WI38 (cell line): ENCODE measurements around the gene EHBP1L1.

ENCODE experiments used
- H3K4me3 ChIP-seq: 2 replicates; pipeline ENCODE4 v1.5.1; 2011; ENCODE audit warnings: low read depth, mild to moderate bottlenecking, control low read depth, low read length
- TF ChIP-seq, protein P1 (sequence below): IDR thresholded peaks from 2 replicates; pipeline ENCODE4 v1.5.1; 2012; ENCODE audit warnings: low read depth, mild to moderate bottlenecking, control low read depth, low read length

EHBP1L1 gene

DNA sequence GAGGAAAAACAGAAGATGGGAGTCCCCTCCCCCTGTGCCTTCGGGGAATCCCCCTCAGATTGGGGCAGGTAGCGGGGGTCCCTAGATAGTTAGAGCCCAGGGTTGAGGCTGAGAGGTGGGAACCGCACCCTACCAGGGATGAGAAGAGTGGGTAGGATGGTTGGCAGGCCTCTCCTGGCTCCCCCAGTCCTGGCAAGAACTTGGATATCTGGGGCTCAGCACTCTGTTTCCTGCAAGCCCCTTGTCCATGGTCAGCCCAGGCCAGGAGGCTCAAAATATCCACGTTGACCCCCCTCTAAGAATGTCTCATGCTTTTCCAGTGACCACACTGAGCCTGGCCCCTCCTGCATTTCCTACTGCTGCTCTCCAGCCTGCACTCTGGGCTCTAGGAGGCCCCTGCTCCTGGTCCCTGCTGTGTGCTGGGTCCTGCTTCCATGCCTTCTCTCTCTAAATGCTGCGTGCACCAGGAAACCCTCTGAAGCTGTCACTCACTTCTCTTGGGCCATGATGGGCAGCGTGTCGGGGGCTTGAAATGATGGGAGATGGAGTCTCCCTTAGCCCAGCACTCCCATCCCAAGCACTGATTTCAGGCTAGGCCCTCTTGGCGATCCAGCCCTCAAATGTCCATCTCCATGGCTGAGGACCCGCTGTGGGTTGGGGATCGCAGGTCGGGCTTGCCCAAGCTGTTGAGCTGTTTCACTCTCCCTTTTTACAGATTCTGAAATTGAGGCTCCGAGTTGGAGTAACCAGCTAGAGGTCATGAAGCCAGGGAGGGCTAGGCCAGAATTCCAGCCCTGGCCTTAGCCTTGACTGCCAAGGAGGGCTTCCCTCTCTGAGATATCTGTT is 36.1 kb downstream of the EHBP1L1 start:
- TF ChIP-seq, protein P1, sequence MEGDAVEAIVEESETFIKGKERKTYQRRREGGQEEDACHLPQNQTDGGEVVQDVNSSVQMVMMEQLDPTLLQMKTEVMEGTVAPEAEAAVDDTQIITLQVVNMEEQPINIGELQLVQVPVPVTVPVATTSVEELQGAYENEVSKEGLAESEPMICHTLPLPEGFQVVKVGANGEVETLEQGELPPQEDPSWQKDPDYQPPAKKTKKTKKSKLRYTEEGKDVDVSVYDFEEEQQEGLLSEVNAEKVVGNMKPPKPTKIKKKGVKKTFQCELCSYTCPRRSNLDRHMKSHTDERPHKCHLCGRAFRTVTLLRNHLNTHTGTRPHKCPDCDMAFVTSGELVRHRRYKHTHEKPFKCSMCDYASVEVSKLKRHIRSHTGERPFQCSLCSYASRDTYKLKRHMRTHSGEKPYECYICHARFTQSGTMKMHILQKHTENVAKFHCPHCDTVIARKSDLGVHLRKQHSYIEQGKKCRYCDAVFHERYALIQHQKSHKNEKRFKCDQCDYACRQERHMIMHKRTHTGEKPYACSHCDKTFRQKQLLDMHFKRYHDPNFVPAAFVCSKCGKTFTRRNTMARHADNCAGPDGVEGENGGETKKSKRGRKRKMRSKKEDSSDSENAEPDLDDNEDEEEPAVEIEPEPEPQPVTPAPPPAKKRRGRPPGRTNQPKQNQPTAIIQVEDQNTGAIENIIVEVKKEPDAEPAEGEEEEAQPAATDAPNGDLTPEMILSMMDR = no peak

DNA sequence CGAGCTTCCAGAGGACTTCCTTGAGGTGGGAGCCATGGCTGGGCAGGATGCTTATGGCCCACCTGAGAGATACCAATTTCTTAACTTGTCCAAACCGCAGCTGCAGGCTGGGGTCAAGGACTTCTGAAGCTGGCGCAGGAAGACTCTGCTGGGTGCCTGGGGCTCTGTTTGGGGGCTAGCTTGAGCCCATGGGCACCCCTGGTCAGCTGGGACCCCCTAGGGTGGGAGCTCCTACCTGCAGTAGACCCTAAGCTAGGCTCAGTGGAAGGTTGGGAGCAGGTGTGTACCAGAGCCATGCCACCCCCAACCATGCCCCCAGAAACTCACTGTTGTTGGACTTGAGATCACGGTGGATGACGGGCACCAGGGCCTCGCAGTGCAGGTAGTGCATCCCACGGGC is 36.8 kb downstream of the EHBP1L1 start:
- TF ChIP-seq, protein P1 = no peak
- H3K4me3 ChIP-seq = peak overlapping the region; percentile 77

More for the DNA sequence above, 36.1 kb downstream of the EHBP1L1 start:
- peak overlapping the region; percentile 77 for H3K4me3 ChIP-seq

DNA sequence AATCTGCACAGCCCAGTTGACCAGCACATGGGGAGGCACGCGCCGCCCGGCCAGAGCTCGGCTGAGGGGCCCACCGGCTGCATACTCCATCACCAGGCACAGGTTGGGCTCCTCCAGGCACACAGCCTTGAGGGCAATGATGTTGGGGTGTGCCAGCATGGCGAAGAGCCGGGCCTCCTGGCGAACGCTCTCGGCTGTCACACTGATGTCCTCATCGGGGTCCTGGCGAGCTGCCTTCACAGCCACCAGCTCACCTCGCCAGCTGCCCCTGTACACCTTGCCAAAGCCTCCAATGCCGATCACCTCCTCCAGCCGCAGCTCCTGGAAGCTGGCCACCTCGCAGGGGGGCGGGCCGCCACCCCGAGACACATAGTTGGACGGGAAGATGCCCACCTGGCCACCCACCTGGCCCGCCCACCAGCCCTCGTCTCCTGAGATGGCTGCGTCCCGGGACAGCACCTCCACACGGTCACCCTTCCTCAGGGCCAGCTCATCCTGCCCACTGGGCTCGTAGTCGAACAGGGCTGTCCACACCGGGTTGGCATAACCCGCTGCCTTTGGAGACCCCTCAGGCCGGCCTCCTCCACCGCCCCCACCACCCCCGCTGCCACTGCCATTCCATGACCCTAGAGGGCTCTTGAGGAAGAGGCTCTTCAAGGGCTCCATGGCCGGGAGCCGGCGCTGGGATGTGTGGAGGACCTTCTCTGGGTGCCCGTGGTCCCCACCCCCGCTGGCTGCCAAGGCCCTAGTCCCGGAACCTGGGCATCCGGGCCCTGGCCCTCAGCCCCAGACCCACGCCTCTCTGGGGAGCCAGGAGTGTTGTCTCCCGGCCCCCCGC is 37.5 kb downstream of the EHBP1L1 start:
- TF ChIP-seq, protein P1 = no peak
- H3K4me3 ChIP-seq = peak overlapping the region; percentile 77

DNA sequence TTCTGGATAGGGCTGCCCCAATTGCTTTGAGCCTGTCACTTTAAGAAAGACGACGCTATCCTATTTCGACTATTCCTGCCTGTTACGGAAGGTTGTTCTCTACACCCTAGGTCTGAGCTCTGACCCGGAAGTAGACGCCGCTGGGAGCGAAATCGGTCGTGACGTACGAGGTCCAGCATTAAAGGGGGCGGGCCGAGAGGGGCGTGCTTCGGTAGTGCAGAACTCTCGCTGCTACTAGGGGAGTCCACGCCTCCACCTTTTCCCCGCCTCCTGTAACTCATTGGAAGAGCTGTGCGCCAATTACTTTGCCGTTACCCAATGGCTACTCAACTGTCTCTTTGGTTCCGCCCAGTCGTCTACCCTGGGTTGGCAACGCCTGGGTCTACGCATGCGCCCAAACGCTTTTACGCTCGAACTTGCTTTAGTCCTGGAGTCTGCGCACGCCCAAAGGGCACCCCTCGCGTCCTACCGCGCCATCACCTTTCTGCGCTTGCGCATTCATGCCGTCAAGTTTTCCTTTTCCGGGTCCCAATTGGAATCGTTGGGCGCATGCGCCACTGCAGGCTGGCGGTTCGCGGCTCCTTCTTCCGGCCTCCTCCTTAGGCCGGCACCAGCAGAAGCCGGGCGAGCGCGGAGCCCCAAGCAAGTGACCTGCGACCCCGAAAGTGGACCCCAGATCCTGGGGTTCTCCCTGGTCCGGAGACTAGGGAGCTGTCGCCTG is 39.5 kb downstream of the EHBP1L1 start, which contains the start of gene PCNX3:
PCNX3 (plus strand) TSS at position 548 of the 721 bp plus-strand sequence. CDS start 536 bp downstream, outside the sequence.
- TF ChIP-seq, protein P1 = no peak
- peak within 1 kb of the TSS; percentile 82 for H3K4me3 ChIP-seq

DNA sequence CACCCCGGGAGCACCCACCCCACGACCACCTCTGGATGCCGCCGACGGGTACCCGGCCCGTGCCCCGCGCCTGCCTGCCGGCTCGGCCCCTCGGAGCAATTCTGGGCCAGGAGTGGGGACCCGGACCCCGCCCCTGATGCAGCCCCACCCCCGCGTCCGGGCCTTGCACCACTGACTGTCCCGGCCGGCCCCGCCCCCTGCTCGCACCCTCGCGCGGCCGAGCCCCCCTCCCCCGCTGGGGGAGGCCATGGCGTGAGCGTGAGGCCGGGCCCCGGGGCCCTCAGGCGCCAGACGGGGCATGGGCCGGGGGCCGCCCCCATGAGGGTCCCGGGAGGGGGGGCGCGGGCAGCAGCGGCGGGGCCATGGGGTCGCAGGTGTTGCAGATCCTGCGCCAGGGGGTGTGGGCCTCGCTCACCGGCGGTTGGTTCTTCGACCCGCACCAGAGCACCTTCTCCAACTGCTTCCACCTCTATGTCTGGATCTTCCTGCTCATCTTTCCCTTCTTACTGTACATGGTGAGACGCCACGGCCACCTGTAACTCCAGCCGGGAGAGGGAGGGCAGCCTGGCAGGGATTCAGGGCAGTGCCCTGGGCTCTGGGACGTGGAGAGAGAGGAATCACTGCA is 40.2 kb downstream of the EHBP1L1 start:
- TF ChIP-seq, protein P1 = no peak
- peak overlapping the region; percentile 82 for H3K4me3 ChIP-seq

DNA sequence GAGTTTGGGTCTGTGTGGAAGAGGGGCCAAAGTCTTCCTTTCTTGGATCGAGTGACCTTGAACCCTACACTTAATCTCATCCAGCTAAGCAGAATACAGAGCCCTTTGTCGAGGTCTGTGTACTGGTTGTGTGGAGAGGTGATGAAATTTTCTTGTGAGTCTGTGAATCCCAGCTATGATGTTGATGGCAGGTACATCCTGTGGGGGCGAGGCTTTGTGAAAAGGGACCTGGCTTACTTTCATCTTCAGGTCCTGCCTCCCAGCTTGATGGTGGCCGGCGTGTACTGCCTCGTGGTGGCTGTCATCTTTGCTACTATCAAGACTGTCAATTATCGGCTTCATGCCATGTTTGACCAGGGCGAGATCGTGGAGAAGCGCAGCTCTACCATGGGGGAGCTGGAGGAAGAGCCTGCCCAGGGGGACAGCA is 40.7 kb downstream of the EHBP1L1 start:
- TF ChIP-seq, protein P1 = no peak

More for the DNA sequence above, 40.7 kb downstream of the EHBP1L1 start:
- H3K4me3 ChIP-seq = peak overlapping the region; percentile 82
